GM23338 (cell line): ENCODE results near the gene MPPED2.

ENCODE experiments used
- CREB1 ChIP-seq: fragments of 250-450 bp; sonication (Bioruptor Pico); IDR thresholded peaks from 2 replicates; pipeline ENCODE4 v1.5.0; 2020; ENCODE audit warnings: low read depth, mild to moderate bottlenecking, moderate library complexity
- CTCF ChIP-seq, 2 experiments: fragments of 200-600 bp in 1 of 2; sonication (generic) in 1 of 2; conservative IDR thresholded peaks; 2 replicates each; pipeline versions ENCODE4 v1.5.1 to v1.6.1; 2016 to 2017; ENCODE audit warnings: antibody characterized with exemption in 2 of 2, low read depth in 2 of 2, mild to moderate bottlenecking in 2 of 2, moderate library complexity in 1 of 2
- ETS1 ChIP-seq: IDR thresholded peaks from 2 replicates; pipeline ENCODE4 v1.6.1; 2016; ENCODE audit warnings: antibody characterized with exemption
- EZH2 ChIP-seq: fragments of 200-600 bp; sonication (generic); IDR thresholded peaks from one replicate; pipeline ENCODE4 v1.8.0; 2017; ENCODE audit warnings: antibody characterized with exemption, mild to moderate bottlenecking, low read depth; ENCODE audit not compliant: unreplicated experiment
- EZH2phosphoT487 ChIP-seq: fragments of 200-600 bp; sonication (generic); IDR thresholded peaks from one replicate; pipeline ENCODE4 v1.8.1; 2018; ENCODE audit warnings: antibody characterized with exemption; ENCODE audit not compliant: unreplicated experiment
- JUNB ChIP-seq: IDR thresholded peaks from one replicate; pipeline ENCODE4 v1.6.1; 2016; ENCODE audit warnings: antibody characterized with exemption; ENCODE audit not compliant: unreplicated experiment
- NANOG ChIP-seq: IDR thresholded peaks from 2 replicates; pipeline ENCODE4 v1.6.1; 2016; ENCODE audit warnings: antibody characterized with exemption, borderline replicate concordance
- POLR2AphosphoS5 ChIP-seq: IDR thresholded peaks from 2 replicates; pipeline ENCODE4 v1.6.1; 2016; ENCODE audit warnings: antibody characterized with exemption, low read depth
- REST ChIP-seq: IDR thresholded peaks from one replicate; pipeline ENCODE4 v1.6.1; 2018; ENCODE audit warnings: antibody characterized with exemption; ENCODE audit not compliant: unreplicated experiment
- STAT1 ChIP-seq: IDR thresholded peaks from one replicate; pipeline ENCODE4 v1.6.1; 2016; ENCODE audit warnings: antibody characterized with exemption; ENCODE audit not compliant: unreplicated experiment
- ZNF114 ChIP-seq: fragments of 250-450 bp; sonication (Bioruptor Pico); IDR thresholded peaks from 2 replicates; pipeline ENCODE4 v1.5.0; 2020; ENCODE audit warnings: mild to moderate bottlenecking, moderate library complexity
- ZNF331 ChIP-seq: fragments of 250-450 bp; sonication (Bioruptor Pico); IDR thresholded peaks from 2 replicates; pipeline ENCODE4 v1.5.0; 2020; ENCODE audit warnings: low read depth, mild to moderate bottlenecking, moderate library complexity
- ZNF462 ChIP-seq: fragments of 250-450 bp; sonication (Bioruptor Pico); IDR thresholded peaks from 2 replicates; pipeline ENCODE4 v1.5.0; 2020; ENCODE audit warnings: mild to moderate bottlenecking, moderate library complexity

GRCh38 chr11:30436801-30437200, 149.4 kb downstream of the MPPED2 start:
- no peak for TF ChIP-seq CTCF (conservative IDR thresholded peaks at IDR 0.05; ENCODE audit: low read depth in 2 of 2)
- TF ChIP-seq EZH2 = no peak
- TF ChIP-seq ZNF331 (CRISPR knock-in tag) = no peak
- no peak for TF ChIP-seq REST
- TF ChIP-seq JUNB = no peak
- TF ChIP-seq POLR2AphosphoS5 = no peak
- no peak for TF ChIP-seq EZH2phosphoT487
- TF ChIP-seq ZNF462 (CRISPR knock-in tag) = no peak
- TF ChIP-seq ZNF114 (CRISPR knock-in tag) = no peak
- no peak for TF ChIP-seq ETS1
- no peak for TF ChIP-seq CREB1 (CRISPR knock-in tag)
- TF ChIP-seq NANOG = no peak
- TF ChIP-seq STAT1 = no peak
